Stimulated activated CD4-positive, alpha-beta T cell treated with anti-CD3 and anti-CD28 coated beads, Interleukin-4, amount 100 ng/mL, for 4 hours (primary cell): Measurements from ENCODE around the gene LRRC4.

Source experiments
- DNase-seq, 2 experiments: peaks; one replicate each; pipeline ENCODE4 v3.0.0-alpha.2; 2020

The LRRC4 gene

GRCh38 chr7:128030654-128031611, at the start of gene LRRC4:
Gene LRRC4 (minus strand): TSS chr7:128031437. CDS start chr7:128030640, 797 bp downstream.
- DNase-seq = peak in 1 of 2 experiments; percentile 25

- no peak for DNase-seq
Measured at GRCh38 chr7:128080169-128080568, 48.9 kb upstream of the LRRC4 start.

GRCh38 chr7:128078309-128078708, 47.1 kb upstream of the LRRC4 start:
- no peak for DNase-seq

- no peak for DNase-seq
Measured at GRCh38 chr7:128076796-128077271, 45.6 kb upstream of the LRRC4 start.

GRCh38 chr7:128076196-128076795, 45.1 kb upstream of the LRRC4 start:
- DNase-seq = no peak

- DNase-seq = no peak
Measured at GRCh38 chr7:128075242-128076095, 44.2 kb upstream of the LRRC4 start.

- no peak for DNase-seq
Measured at GRCh38 chr7:128074736-128075135, 43.5 kb upstream of the LRRC4 start.

- no peak for DNase-seq
Measured at GRCh38 chr7:128074336-128074735, 43.1 kb upstream of the LRRC4 start.

- no peak for DNase-seq
Measured at GRCh38 chr7:128073671-128074310, 42.6 kb upstream of the LRRC4 start.

- DNase-seq = no peak
Measured at GRCh38 chr7:128071801-128072200, 40.6 kb upstream of the LRRC4 start.

GRCh38 chr7:128071376-128071775, 40.1 kb upstream of the LRRC4 start:
- DNase-seq = no peak

GRCh38 chr7:128069373-128070364, 38.4 kb upstream of the LRRC4 start:
- no peak for DNase-seq

GRCh38 chr7:128068785-128069184, 37.5 kb upstream of the LRRC4 start:
- no peak for DNase-seq

GRCh38 chr7:128067983-128068382, 36.7 kb upstream of the LRRC4 start:
- no peak for DNase-seq

- no peak for DNase-seq
Measured at GRCh38 chr7:128066858-128067257, 35.6 kb upstream of the LRRC4 start.

- DNase-seq = no peak
Measured at GRCh38 chr7:128066395-128066794, 35.2 kb upstream of the LRRC4 start.

GRCh38 chr7:128065872-128066271, 34.6 kb upstream of the LRRC4 start:
- no peak for DNase-seq

- DNase-seq = no peak
Measured at GRCh38 chr7:128063088-128063487, 31.9 kb upstream of the LRRC4 start.

GRCh38 chr7:128060018-128060417, 28.8 kb upstream of the LRRC4 start:
- DNase-seq = no peak

GRCh38 chr7:128059143-128059988, 28.1 kb upstream of the LRRC4 start:
- no peak for DNase-seq
